CD4-positive, alpha-beta T cell treated with Interleukin-4 for 1 hour (primary cell): ENCODE measurements around the gene NOTCH1.

Experiments
- DNase-seq, 2 donors: peaks; one replicate each; pipeline ENCODE4 v3.0.0-alpha.2; 2020 to 2022

NOTCH1 gene

GRCh38 chr9:136462664-136463063 lies 83.2 kb downstream of the NOTCH1 start:
- no peak for DNase-seq

DNA sequence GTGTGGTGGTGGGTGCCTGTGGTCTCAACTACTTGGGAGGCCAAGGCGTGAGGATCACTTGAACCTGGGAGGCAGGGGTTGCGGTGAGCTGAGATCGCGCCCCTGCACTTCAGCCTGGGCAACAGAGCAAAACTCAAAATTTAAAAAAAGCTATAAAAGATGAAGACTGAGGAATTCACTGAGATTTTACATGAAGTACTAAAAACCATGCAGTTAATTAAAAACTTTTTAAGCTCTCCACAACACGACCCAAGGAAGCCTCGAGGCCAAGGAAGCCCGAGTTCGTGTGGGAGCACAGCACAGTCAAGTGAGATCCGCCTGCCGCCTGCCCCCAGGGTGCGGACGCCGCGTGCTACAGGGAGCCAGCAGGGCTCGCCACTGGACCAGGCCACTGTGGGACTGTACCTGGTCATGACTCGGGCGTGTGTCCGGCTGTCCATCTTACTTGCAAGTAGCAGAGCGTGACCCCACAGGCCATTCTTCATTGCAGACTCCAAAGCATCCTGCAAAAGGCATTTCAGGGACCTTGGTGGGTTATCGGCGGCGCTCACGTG lies 85.0 kb downstream of the NOTCH1 start:
- no peak for DNase-seq

GRCh38 chr9:136459425-136459824 lies 86.4 kb downstream of the NOTCH1 start:
- DNase-seq = no peak

DNA sequence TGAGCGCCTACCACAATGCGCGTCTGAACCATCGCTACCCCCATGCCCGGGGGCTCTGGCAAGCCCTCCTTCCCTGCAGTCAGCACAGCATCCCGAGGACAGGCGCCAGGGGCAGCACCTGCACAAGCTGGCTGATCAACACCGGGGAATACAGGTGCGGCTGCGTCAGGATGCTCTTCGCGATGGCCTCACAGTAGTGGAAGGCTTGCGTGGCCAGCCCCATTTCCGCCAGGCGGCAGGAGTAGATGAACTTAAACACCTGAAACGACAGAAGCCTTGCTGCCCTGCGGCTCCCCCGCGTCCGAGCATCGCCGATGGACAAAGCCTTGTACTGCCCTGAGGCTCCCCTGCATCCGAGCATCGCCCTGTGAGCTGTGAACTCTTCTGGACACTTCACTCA lies 88.5 kb downstream of the NOTCH1 start:
- DNase-seq = no peak

GRCh38 chr9:136456258-136456657 lies 89.6 kb downstream of the NOTCH1 start:
- DNase-seq = no peak

DNA sequence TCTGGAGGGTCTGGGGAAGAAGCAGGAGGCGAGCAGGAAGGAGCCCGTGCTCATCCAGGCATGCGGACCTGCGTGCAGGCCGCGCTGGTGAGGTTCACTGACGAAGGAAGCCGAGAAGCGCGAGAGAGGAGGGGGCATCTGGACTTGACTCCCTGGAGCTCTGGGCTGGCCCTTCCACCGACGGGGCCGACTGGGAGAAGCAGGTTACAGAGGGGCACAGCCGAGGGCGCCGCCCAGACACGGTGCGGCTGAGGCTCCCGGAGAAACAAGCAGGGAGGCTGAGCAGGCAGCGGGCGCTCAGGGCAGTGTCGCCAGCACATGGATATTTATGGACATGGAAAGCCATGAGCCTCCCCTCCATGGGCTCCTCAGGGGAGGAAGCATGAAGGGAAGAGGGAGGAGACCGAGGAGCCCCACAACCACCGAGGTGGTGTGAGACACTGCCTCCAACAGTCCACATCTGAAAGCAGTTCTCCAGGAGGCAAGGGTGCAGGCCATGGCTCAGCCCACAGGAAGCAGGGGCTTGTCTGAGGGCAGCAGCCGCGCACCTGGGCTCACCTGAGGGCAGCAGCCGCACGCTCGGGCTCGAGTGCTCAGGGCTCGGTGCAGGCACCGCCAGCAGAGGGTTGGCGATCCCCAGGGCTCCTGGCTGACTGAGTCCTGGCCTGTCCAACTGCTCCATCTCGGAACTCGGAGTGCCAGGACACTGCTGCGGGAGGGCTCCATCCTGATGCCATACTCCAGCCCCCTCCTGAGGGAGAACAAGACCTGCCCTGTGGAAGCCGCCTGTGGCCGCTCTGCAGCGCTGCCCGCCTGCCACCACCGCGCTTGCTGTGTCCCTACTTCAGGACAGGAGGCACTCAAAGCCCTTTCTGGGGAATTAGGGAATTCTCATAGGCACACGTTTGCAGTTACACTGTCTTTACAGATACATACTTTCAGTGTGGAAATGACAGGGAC lies 90.5 kb downstream of the NOTCH1 start:
- DNase-seq = no peak

- DNase-seq = no peak
Measured at GRCh38 chr9:136454026-136454796, 91.6 kb downstream of the NOTCH1 start.

GRCh38 chr9:136453326-136453725 lies 92.5 kb downstream of the NOTCH1 start:
- no peak for DNase-seq

- no peak for DNase-seq
Measured at GRCh38 chr9:136451221-136451877, 94.5 kb downstream of the NOTCH1 start.

- DNase-seq = no peak
Measured at GRCh38 chr9:136448655-136449054, 97.2 kb downstream of the NOTCH1 start.

DNA sequence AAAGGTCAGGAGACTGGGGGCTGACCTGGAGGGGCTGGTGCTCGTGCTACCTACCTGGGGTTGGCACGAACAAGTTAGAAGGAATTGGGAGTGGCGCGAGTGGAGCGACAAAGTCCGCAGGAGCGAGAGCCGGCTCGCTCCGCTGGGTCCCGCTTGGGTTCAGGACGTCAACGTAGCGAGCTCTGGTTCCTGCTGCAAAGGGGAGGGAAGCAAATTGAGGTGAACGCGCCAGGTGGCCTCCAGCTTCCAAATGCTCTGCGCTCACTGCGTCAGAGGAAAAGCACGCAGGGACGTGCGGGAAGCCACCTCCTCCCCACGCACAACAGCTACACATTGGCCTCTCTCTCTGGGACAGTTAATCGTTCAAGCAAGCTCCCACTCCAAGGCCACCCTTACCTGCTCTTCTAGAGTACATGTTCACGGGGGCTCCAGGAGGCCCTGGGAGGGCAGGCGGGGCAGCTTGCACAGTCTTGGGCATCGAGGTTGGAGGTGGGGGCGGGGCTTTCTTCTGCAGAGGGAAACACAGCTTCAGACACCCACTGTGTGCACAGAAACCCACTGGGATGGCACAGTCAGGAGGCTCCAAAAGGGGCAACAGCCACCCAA lies 98.6 kb downstream of the NOTCH1 start:
- DNase-seq = no peak

DNA sequence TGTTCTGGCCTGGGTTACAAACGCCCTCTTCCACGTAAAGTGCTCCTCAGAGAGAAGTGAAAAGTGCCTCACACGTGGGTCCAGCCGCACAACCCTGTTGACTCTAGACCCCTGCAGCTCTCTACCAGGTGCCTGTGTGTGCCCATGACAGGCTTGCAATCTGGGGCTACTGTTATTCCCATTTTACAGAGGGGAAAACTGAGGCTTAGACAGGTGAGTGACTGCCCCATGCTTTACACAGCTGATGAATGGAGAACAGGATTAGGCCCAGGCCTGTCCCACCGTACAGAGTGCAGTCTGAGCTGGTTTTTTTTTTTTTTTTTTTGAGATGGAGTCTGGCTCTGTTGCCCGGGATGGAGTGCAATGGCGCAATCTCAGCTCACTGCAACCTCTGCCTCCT lies 100.0 kb downstream of the NOTCH1 start:
- no peak for DNase-seq
